IPS DF 19.7 (cell line): ENCODE results near the gene EFEMP2.

ENCODE experiments used
- DNase-seq: peaks from one replicate; pipeline ENCODE4 v3.0.0-alpha.2; 2013; ENCODE audit warnings: low read depth, low spot score

Gene EFEMP2

DNA sequence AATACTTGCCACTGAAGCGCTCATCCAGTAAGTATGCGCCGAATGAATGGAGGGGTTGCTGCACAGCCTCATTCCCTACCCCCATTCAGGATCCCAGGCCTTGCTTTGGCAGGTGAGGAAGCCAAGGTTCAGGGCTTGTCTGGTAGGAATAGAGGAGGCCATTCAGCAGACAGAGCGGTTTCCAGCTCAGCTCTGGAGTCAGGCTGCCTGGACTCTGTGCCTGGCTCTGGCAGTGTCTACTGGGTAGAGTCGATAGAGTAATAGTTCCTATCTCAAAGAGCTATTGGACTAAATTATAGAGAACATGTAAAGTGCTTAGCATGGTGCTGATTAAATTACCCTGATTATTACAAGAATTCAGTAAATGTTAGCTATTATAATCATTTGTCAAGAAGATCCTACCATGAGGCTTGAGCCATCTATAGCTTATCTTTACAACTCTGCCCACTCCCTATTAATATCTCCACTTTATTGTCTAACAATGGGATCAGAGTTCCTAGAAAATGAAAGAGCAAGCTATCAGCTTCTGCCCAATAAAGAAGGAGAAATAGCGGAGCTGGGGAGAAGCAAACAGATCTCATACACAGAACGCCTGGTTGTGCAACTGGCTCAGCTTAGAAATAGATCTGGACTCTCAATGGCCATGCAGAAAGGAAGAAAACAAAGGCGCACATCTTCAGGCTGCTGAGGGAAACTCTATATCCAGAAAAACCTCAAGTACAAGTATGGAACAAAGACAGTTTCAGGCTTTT is 45.4 kb downstream of the EFEMP2 start:
- DNase-seq: no peak

DNA sequence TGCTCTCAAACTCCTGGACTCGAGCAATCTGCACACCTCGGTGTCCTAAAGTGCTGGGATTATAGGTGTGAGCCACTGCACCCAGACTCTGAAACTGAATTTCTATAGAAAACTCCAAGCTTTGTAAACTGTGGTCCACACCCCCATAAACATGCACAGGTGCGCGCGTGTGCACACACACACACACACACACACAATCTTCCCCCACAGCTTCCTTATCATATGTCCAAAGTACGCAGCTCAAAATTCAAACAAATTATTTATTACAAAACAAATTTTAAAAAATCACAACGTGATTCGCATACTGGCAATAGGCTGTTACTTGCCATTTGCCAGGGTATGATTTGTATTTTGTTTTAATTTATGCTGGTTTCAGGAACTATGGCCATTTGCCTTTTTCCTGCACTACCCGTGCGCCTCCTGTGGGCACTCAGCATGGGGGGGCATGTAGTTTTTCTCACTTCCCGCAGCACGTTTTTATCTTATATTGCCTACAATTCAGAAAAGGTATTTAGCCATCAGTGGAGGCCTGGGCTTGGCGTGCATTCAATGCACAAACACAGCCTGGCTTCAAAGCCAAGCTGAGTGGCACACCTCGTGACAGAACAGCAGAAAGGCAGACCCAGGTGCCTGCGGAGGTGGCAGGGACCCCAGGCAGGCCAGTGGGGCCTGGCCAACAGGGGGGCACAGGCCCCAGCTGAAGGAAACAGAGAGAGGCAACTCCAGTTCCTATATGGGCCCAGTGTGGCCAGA is 49.6 kb downstream of the EFEMP2 start:
- DNase-seq: no peak

DNA sequence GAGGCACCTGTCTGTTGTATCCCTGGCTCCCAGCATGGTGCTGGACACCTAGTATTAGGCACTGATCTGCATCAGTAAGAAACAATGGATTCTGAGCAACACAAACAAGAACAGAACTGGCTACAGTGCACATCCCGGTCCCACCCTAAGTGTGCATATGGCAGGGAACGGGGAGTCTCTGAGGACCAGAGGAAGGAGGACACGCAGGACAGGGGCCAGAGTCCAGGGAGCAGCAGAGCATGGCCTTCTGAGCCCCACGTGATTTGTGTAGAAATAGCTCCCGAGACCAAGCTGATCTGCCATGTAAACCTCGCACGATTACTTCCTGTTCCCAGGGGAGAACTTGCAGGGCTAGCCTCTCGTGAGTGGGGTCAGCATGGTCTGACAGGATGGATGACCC is 51.5 kb downstream of the EFEMP2 start:
- no peak for DNase-seq

DNA sequence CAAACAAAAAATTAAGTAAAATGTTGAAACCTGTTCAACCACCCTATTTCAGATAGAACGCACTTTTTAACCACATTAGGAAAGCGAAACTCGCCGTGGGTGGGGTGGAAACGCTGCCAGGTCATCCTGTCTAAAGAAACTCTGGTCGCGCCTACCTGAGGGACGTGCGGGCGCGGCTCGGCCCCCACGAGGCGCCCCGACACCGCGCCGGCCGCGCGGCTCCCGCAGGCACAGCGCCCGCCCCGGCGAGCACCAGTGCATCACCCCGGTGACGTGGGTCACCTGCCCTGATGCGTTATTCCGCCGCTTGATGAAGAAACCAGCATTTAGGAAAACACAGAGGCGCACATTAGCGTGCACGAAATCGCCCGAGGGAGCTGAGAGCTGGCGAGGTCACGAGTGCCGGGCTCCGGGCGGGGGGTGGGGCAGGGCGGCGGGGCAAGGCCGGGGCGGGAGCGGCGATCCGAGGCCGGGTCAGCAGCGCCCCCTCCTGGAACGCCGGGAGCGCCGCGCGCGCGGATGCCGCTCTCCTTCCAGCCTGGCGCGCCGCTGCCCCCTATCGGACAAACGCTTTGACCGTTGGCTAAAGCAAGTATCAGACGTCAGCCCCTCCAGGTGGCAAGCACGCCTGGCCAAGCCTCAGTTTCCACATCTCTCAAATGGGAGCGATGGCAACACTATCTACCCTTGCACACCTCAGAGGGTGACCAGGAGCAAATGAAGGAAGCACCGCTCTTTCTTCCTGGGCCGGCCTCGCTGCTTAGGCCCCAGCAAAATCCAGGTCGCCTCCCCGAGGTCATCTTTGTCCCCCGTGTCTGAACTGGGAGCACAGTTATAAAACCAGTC is 54.5 kb downstream of the EFEMP2 start:
- no peak for DNase-seq

DNA sequence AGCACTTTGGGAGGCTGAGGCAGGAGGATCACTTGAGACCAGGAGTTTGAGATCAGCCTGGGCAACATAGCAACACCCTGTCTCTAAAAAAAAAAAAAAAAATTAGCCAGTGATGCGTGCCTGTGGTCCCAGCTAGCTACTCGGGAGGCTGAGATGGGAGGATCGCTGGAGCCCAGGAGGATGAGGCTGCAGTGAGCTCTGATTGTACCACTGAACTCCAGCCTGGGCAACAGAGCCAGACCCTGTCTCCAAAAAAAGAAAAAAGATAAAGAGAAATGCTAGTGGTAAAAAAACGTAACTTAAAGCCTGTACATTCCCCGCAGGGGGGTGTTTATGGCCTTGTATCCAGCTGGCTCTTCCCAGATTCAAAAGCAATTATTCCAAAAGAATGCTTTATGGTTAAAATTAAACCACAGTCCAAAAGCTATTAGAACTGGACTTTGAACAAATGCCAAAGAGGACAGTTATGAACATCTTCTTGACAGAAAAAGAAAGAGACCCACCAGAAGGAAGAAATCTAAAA is 55.2 kb downstream of the EFEMP2 start:
- no peak for DNase-seq

DNA sequence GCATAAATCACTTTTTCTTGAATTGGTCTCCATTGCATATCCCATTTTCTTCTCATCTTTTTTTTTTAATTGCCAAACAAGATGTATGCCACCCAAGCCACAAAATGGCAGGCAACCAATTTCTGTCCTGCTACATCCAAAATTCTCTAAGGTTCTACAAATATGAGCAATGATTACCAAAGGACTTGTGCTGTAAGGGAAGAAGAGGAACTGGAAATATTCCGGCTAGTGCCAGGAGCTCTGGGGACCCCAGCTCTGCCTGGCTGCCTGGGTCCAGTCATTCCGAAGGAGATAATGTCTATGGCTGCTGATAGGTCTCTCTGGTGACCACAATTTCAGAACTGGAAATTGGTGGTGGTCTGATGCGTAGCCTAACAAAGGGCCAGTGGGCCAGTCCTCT is 55.9 kb downstream of the EFEMP2 start:
- no peak for DNase-seq
